GM12874 (cell line): ENCODE measurements around the gene GALNT14.

ENCODE experiments used
- TF ChIP-seq, protein P1 (sequence below): IDR thresholded peaks from 2 replicates; pipeline ENCODE4 v1.5.1; 2011; ENCODE audit warnings: low read depth, mild to moderate bottlenecking, control low read depth, low read length, moderate library complexity; ENCODE audit not compliant: insufficient read depth

Gene GALNT14

GRCh38 chr2:31122133-31122532 lies 16.1 kb downstream of the GALNT14 start:
- TF ChIP-seq, protein P1, sequence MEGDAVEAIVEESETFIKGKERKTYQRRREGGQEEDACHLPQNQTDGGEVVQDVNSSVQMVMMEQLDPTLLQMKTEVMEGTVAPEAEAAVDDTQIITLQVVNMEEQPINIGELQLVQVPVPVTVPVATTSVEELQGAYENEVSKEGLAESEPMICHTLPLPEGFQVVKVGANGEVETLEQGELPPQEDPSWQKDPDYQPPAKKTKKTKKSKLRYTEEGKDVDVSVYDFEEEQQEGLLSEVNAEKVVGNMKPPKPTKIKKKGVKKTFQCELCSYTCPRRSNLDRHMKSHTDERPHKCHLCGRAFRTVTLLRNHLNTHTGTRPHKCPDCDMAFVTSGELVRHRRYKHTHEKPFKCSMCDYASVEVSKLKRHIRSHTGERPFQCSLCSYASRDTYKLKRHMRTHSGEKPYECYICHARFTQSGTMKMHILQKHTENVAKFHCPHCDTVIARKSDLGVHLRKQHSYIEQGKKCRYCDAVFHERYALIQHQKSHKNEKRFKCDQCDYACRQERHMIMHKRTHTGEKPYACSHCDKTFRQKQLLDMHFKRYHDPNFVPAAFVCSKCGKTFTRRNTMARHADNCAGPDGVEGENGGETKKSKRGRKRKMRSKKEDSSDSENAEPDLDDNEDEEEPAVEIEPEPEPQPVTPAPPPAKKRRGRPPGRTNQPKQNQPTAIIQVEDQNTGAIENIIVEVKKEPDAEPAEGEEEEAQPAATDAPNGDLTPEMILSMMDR = no peak

- TF ChIP-seq, protein P1 = no peak
Measured at GRCh38 chr2:31113765-31114164, 24.5 kb downstream of the GALNT14 start.

DNA sequence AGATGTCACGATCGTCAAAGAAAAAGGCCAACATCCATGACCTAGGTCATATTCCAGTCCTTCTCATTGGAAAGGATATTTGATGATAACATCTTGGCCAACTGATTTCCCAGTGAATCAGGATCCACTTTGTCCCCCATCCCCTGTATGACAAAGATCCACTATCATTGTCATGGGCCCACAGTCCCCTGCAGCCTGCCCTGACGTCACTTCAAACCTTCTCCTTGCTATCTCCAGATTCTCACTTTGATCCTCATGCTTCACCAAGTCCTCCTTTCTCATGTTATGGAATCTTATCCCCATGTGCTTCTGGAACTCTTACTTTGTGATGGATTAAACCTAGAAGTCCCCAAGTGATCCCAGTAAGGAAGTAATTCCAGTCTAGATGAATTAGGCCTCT lies 25.7 kb downstream of the GALNT14 start:
- TF ChIP-seq, protein P1 = no peak

GRCh38 chr2:31110998-31111397 lies 27.2 kb downstream of the GALNT14 start:
- TF ChIP-seq, protein P1 = no peak

GRCh38 chr2:31110431-31110830 lies 27.8 kb downstream of the GALNT14 start:
- TF ChIP-seq, protein P1 = no peak

GRCh38 chr2:31109633-31110192 lies 28.5 kb downstream of the GALNT14 start:
- TF ChIP-seq, protein P1 = no peak

DNA sequence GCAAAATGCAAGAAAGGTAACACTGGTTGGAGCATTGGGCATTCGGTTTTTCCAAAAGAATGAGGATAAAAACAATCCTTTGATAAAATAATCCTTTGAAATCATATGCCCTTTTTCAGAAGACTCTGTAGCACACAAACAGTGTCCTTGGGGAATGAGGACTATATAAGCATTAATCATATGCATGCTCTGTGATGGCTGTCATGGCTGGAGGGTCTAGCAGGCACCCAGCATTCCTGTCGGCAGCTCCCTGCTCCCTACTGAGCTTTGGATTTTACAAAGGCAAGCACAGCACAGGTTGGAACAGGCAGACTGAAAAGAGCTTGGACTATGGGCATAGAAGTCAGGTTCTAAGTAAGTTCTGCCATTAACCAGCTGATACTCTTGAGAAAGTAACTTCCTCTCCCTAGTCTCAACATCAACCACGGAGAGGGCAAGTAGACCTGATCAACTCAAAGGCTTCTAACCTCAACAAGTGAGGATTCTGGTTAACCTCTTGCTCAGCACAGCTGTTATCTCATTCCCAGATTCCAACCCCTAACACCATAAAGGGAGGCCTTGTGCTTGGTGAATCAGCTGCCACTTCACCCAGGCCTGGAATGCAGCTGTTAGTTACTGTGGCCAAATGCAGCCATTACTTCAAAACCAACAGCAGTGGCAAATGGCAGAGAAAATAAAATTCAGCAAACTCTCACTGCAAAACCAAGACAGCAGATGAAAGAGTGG lies 29.5 kb downstream of the GALNT14 start:
- TF ChIP-seq, protein P1 = no peak
